Panc1 (cell line): Measurements from ENCODE around the gene UBQLN4. TPM values are rescaled to one million over a fixed set of nuclear protein-coding genes. Genes with fewer than 3 reads are reported as not detected.

ENCODE experiments used
- ATAC-seq: fragments of 200-7000 bp; cut with Tn5 transposase; 2 replicates; pipeline ENCODE4 v1.9.1; 2020; ENCODE audit warnings: mild to moderate bottlenecking, moderate library complexity
- BruUV-seq: library from RNA; stranded (reverse); fragments of 400-500 nt; replicated peaks from 2 replicates; lab custom pipeline; 2021; lab: Mats Ljungman, UMichigan
- CTCF ChIA-PET: fragments of 300-600 bp; sonication (Branson Sonifier 250); formaldehyde crosslinking; loops from one replicate; lab custom pipeline; 2022; ENCODE audit warnings: antibody characterized with exemption; lab: Charles Lee
- POLR2A ChIA-PET: fragments of 300-600 bp; sonication (Branson Sonifier 250); formaldehyde crosslinking; loops from one replicate; lab custom pipeline; 2022; ENCODE audit warnings: antibody characterized with exemption; lab: Charles Lee
- DNase-seq: peaks from one replicate; pipeline ENCODE4 v3.0.0-alpha.2; 2010; ENCODE audit warnings: low read depth, low spot score
- H3K27ac ChIP-seq: 2 replicates; pipeline ENCODE4 v1.5.1; 2011; ENCODE audit warnings: mild to moderate bottlenecking, low read length, inconsistent platforms
- H3K27me3 ChIP-seq: fragments of 200-500 bp; sonication (Bioruptor generic); 2 replicates; pipeline ENCODE4 v1.6.0; 2014; ENCODE audit warnings: low read length, inconsistent platforms; ENCODE audit not compliant: control insufficient read depth, insufficient read depth
- H3K36me3 ChIP-seq: fragments of 200-500 bp; sonication (Bioruptor generic); 2 replicates; pipeline ENCODE4 v1.5.1; 2014; ENCODE audit warnings: inconsistent platforms, mild to moderate bottlenecking, low read length, moderate library complexity; ENCODE audit not compliant: control insufficient read depth, insufficient read depth
- H3K4me1 ChIP-seq: 2 replicates; pipeline ENCODE4 v1.5.1; 2011; ENCODE audit warnings: inconsistent platforms, mild to moderate bottlenecking, low read length, moderate library complexity; ENCODE audit not compliant: control insufficient read depth, insufficient read depth
- H3K4me3 ChIP-seq, 2 experiments: 2 replicates each; pipeline ENCODE4 v1.5.1; 2011 to 2012; ENCODE audit warnings: low read depth in 2 of 2, low read length in 2 of 2, mild to moderate bottlenecking in 2 of 2, inconsistent platforms in 1 of 2, moderate library complexity in 1 of 2
- H3K9me3 ChIP-seq: fragments of 200-500 bp; sonication (Bioruptor generic); 2 replicates; pipeline ENCODE4 v1.5.1; 2014; ENCODE audit warnings: low read depth, mild to moderate bottlenecking, inconsistent platforms, low read length, moderate library complexity; ENCODE audit not compliant: control insufficient read depth, insufficient read depth
- POLR2AphosphoS5 ChIP-seq: IDR thresholded peaks from 2 replicates; pipeline ENCODE4 v1.6.1; 2012; ENCODE audit warnings: mild to moderate bottlenecking, low read depth, low read length, moderate library complexity
- SIN3A ChIP-seq: IDR thresholded peaks from 2 replicates; pipeline ENCODE4 v1.6.1; 2012; ENCODE audit warnings: low read depth, mild to moderate bottlenecking, low read length, moderate library complexity, borderline replicate concordance; ENCODE audit not compliant: insufficient read depth
- TCF7L2 ChIP-seq: IDR thresholded peaks from 2 replicates; pipeline ENCODE4 v1.6.1; 2011; ENCODE audit warnings: mild to moderate bottlenecking, low read depth, low read length, inconsistent platforms
- in situ Hi-C: cut with HindIII; loops from 2 replicates; pipeline ENCODE4 v1.10.0; 2016; ENCODE audit warnings: low sequenced_read_pairs, low pct_unique_long_range_greater_than_20kb
- intact Hi-C: fragments of 100-400 bp; cut with micrococcal nuclease; formaldehyde crosslinking; loops from one replicate; pipeline ENCODE4 v1.10.0; 2022; ENCODE audit not compliant: unreplicated experiment
- total RNA-seq: library from RNA; stranded (reverse); gene quantifications from one replicate; pipeline ENCODE4 v1.2.1, GENCODE V29; 2021; ENCODE audit not compliant: unreplicated experiment
- TF ChIP-seq, protein P1 (sequence below): fragments of 450-650 bp; IDR thresholded peaks from 2 replicates; pipeline ENCODE4 v1.5.1; 2017; ENCODE audit warnings: mild to moderate bottlenecking
- TF ChIP-seq, protein P2 (sequence below), 2 experiments: IDR thresholded peaks; 2 replicates each; pipeline ENCODE4 v1.6.1; 2011 to 2012; ENCODE audit warnings: low read depth in 2 of 2, control low read depth in 1 of 2, low read length in 1 of 2, mild to moderate bottlenecking in 1 of 2, moderate library complexity in 1 of 2; ENCODE audit not compliant: insufficient read depth in 1 of 2

Gene UBQLN4
- total RNA-seq, 1 experiment from 2014 or later, result 60.0 TPM

DNA sequence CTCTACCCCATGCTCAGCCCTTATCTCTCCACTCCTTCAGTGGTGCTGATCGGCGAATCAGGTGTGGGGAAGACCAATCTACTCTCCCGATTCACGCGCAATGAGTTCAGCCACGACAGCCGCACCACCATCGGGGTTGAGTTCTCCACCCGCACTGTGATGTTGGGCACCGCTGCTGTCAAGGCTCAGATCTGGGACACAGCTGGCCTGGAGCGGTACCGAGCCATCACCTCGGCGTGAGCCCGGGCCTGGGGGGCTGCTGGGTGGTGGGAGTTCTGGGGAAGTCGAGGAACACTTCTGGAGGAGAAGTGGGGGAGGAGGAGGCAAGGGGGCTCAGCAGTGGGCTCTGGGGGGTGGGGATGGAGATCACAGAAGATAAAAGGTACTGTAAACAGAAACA, 12.3 kb upstream of the UBQLN4 start:
- POLR2A ChIA-PET, result interaction anchor here (0.5 to 0.6 kb wide), 2 partner anchors 66 to 131 kb away, joined by 3 to 12 read pairs; no protein-coding TSS in a partner anchor
- intact Hi-C loops, result no loop called here
- Histone ChIP-seq H3K27ac (no peak overlapping the region), H3K9me3 (no peaks in the 10 kb centered on the region), H3K36me3 (peaks cover 2% of the 10 kb centered on the region; the same call in 1 of the 2 replicates), H3K27me3 (no peaks in the 10 kb centered on the region), H3K4me3 (no peak overlapping the region), H3K4me1 (no peaks in the 10 kb centered on the region)
- in situ Hi-C loops, result no loop called here
- ATAC-seq (peak; percentile 23; the same call in 1 of the 2 replicates), DNase-seq (no peak)
- CTCF ChIA-PET, result interaction anchor here (1.1 to 1.5 kb wide), 4 partner anchors 8 to 131 kb away, joined by 3 to 14 read pairs (median 6); no protein-coding TSS in a partner anchor
- TF ChIP-seq, protein P1, sequence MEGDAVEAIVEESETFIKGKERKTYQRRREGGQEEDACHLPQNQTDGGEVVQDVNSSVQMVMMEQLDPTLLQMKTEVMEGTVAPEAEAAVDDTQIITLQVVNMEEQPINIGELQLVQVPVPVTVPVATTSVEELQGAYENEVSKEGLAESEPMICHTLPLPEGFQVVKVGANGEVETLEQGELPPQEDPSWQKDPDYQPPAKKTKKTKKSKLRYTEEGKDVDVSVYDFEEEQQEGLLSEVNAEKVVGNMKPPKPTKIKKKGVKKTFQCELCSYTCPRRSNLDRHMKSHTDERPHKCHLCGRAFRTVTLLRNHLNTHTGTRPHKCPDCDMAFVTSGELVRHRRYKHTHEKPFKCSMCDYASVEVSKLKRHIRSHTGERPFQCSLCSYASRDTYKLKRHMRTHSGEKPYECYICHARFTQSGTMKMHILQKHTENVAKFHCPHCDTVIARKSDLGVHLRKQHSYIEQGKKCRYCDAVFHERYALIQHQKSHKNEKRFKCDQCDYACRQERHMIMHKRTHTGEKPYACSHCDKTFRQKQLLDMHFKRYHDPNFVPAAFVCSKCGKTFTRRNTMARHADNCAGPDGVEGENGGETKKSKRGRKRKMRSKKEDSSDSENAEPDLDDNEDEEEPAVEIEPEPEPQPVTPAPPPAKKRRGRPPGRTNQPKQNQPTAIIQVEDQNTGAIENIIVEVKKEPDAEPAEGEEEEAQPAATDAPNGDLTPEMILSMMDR, result no peak
- TF ChIP-seq TCF7L2, result no peak
- TF ChIP-seq POLR2AphosphoS5, result no peak
- TF ChIP-seq SIN3A, result no peak
- TF ChIP-seq, protein P2, sequence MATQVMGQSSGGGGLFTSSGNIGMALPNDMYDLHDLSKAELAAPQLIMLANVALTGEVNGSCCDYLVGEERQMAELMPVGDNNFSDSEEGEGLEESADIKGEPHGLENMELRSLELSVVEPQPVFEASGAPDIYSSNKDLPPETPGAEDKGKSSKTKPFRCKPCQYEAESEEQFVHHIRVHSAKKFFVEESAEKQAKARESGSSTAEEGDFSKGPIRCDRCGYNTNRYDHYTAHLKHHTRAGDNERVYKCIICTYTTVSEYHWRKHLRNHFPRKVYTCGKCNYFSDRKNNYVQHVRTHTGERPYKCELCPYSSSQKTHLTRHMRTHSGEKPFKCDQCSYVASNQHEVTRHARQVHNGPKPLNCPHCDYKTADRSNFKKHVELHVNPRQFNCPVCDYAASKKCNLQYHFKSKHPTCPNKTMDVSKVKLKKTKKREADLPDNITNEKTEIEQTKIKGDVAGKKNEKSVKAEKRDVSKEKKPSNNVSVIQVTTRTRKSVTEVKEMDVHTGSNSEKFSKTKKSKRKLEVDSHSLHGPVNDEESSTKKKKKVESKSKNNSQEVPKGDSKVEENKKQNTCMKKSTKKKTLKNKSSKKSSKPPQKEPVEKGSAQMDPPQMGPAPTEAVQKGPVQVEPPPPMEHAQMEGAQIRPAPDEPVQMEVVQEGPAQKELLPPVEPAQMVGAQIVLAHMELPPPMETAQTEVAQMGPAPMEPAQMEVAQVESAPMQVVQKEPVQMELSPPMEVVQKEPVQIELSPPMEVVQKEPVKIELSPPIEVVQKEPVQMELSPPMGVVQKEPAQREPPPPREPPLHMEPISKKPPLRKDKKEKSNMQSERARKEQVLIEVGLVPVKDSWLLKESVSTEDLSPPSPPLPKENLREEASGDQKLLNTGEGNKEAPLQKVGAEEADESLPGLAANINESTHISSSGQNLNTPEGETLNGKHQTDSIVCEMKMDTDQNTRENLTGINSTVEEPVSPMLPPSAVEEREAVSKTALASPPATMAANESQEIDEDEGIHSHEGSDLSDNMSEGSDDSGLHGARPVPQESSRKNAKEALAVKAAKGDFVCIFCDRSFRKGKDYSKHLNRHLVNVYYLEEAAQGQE (IDR thresholded peaks at IDR 0.05; ENCODE audit: insufficient read depth in 1 of 2, low read depth in 2 of 2, low read length in 1 of 2), result no peak
- BruUV-seq, result no TSS peak

DNA sequence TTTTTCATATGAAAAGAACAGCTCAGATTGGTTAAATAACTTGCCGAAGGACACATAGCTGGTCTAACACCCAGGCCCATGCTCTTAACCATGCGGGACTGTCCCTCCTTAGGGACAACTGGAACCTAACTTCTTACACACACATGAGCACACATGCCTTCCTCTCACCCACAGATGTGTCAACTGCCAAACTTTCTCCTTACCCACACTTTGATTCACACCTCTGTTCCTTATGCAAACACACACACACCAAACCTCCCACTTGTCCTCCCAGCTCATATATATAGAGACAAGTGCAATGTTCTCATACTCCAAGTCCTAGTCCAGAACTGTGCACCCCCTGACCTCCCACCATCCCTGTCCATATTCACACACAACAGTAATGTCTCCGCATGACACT, 11.6 kb upstream of the UBQLN4 start:
- POLR2A ChIA-PET, result no interaction called here

More for the DNA sequence above, 11.6 kb upstream of the UBQLN4 start:
- ATAC-seq, result no peak
- intact Hi-C loops (no loop called here), in situ Hi-C loops (no loop called here)
- Histone ChIP-seq H3K4me3 (no peak overlapping the region), H3K9me3 (no peaks in the 10 kb centered on the region), H3K4me1 (no peaks in the 10 kb centered on the region), H3K36me3 (peaks cover 2% of the 10 kb centered on the region; the same call in 1 of the 2 replicates), H3K27ac (no peak overlapping the region), H3K27me3 (no peaks in the 10 kb centered on the region)
- DNase-seq, result no peak
- TF ChIP-seq TCF7L2 (no peak), POLR2AphosphoS5 (no peak), SIN3A (no peak)
- TF ChIP-seq, protein P1, result no peak
- TF ChIP-seq, protein P2 (IDR thresholded peaks at IDR 0.05; ENCODE audit: insufficient read depth in 1 of 2, low read depth in 2 of 2, low read length in 1 of 2), result no peak
- BruUV-seq, result no TSS peak
- CTCF ChIA-PET, result interaction anchor here (1.5 kb wide), 1 partner anchor 39 kb away, joined by 8 read pairs; no protein-coding TSS in a partner anchor
